IPS-20b (cell line): Measurements from ENCODE around the gene ARMC2.

Experiments used
- H3K27ac ChIP-seq: one replicate; pipeline ENCODE4 v1.5.1; 2013; ENCODE audit warnings: low read length
- H3K27me3 ChIP-seq: 2 replicates; pipeline ENCODE4 v1.6.1; 2013; ENCODE audit warnings: mild to moderate bottlenecking, low read length, inconsistent platforms; ENCODE audit not compliant: insufficient read depth
- H3K36me3 ChIP-seq: 2 replicates; pipeline ENCODE4 v1.6.1; 2013; ENCODE audit warnings: low read depth, mild to moderate bottlenecking, inconsistent platforms, low read length, moderate library complexity; ENCODE audit not compliant: insufficient read depth
- H3K4me1 ChIP-seq: 2 replicates; pipeline ENCODE4 v1.6.1; 2013; ENCODE audit warnings: mild to moderate bottlenecking, control low read depth, inconsistent platforms, low read length, moderate library complexity; ENCODE audit not compliant: insufficient read depth
- H3K4me3 ChIP-seq: 2 replicates; pipeline ENCODE4 v1.5.1; 2013; ENCODE audit warnings: mild to moderate bottlenecking, low read length, inconsistent platforms
- H3K9ac ChIP-seq: 2 replicates; pipeline ENCODE4 v1.6.1; 2013; ENCODE audit warnings: low read depth, mild to moderate bottlenecking, inconsistent platforms, low read length, moderate library complexity
- H3K9me3 ChIP-seq: 2 replicates; pipeline ENCODE4 v1.6.1; 2013; ENCODE audit warnings: mild to moderate bottlenecking, low read depth, low read length, inconsistent platforms; ENCODE audit not compliant: insufficient read depth

The ARMC2 gene

GRCh38 chr6:109000289-109000688, 152.1 kb downstream of the ARMC2 start:
- H3K27ac ChIP-seq, result no peak overlapping the region
- H3K27me3 ChIP-seq, result no peaks in the 10 kb centered on the region
- no peak overlapping the region for H3K4me3 ChIP-seq
- no peak overlapping the region for H3K9ac ChIP-seq
- peaks cover 34% of the 10 kb centered on the region for H3K36me3 ChIP-seq
- no peaks in the 10 kb centered on the region for H3K9me3 ChIP-seq
- no peaks in the 10 kb centered on the region for H3K4me1 ChIP-seq

- Histone ChIP-seq H3K4me1 (0 out of 2 replicates have a peak, but pooled peaks cover under 1% of the 10 kb centered on the region), H3K27ac (no peak overlapping the region), H3K36me3 (peaks cover 34% of the 10 kb centered on the region), H3K9ac (no peak overlapping the region), H3K27me3 (no peaks in the 10 kb centered on the region), H3K9me3 (no peaks in the 10 kb centered on the region), H3K4me3 (no peak overlapping the region)
Observed at GRCh38 chr6:109001291-109001894, 153.2 kb downstream of the ARMC2 start.

GRCh38 chr6:109002051-109002697, 154.0 kb downstream of the ARMC2 start:
- Histone ChIP-seq H3K27me3 (no peaks in the 10 kb centered on the region), H3K4me1 (peaks cover 8% of the 10 kb centered on the region; the same call in 1 of the 2 replicates), H3K4me3 (no peak overlapping the region), H3K27ac (no peak overlapping the region), H3K36me3 (peaks cover 34% of the 10 kb centered on the region), H3K9me3 (no peaks in the 10 kb centered on the region), H3K9ac (no peak overlapping the region)

GRCh38 chr6:109002882-109003281, 154.7 kb downstream of the ARMC2 start:
- Histone ChIP-seq H3K4me1 (peaks cover 9% of the 10 kb centered on the region; the same call in 1 of the 2 replicates), H3K4me3 (no peak overlapping the region)

GRCh38 chr6:109006818-109007217, 158.6 kb downstream of the ARMC2 start:
- Histone ChIP-seq H3K9me3 (no peaks in the 10 kb centered on the region), H3K9ac (0 out of 2 replicates have a peak overlapping the region, but pooled peaks have one; percentile 0), H3K27me3 (no peaks in the 10 kb centered on the region), H3K4me1 (peaks cover 9% of the 10 kb centered on the region; the same call in 1 of the 2 replicates), H3K27ac (no peak overlapping the region), H3K4me3 (peak overlapping the region; percentile 82; the same call in 1 of the 2 replicates), H3K36me3 (no peaks in the 10 kb centered on the region)

More at GRCh38 chr6:109002882-109003281, 154.7 kb downstream of the ARMC2 start:
- Histone ChIP-seq H3K27ac (no peak overlapping the region), H3K9me3 (no peaks in the 10 kb centered on the region), H3K36me3 (peaks cover 31% of the 10 kb centered on the region), H3K9ac (no peak overlapping the region), H3K27me3 (no peaks in the 10 kb centered on the region)

- Histone ChIP-seq H3K4me3 (peak overlapping the region; percentile 82), H3K27ac (no peak overlapping the region)
Observed at GRCh38 chr6:109007521-109007920, 159.3 kb downstream of the ARMC2 start.

GRCh38 chr6:109008054-109008453, 159.8 kb downstream of the ARMC2 start:
- Histone ChIP-seq H3K4me3 (peak overlapping the region; percentile 82), H3K4me1 (peaks cover 9% of the 10 kb centered on the region; the same call in 1 of the 2 replicates), H3K9ac (peak overlapping the region; percentile 46; the same call in 1 of the 2 replicates), H3K36me3 (no peaks in the 10 kb centered on the region), H3K27me3 (no peaks in the 10 kb centered on the region), H3K27ac (no peak overlapping the region), H3K9me3 (no peaks in the 10 kb centered on the region)

More at GRCh38 chr6:109007521-109007920, 159.3 kb downstream of the ARMC2 start:
- no peaks in the 10 kb centered on the region for H3K27me3 ChIP-seq
- H3K9me3 ChIP-seq, result no peaks in the 10 kb centered on the region
- H3K9ac ChIP-seq, result peak overlapping the region; percentile 46; the same call in 1 of the 2 replicates
- no peaks in the 10 kb centered on the region for H3K36me3 ChIP-seq
- peaks cover 9% of the 10 kb centered on the region; the same call in 1 of the 2 replicates for H3K4me1 ChIP-seq

GRCh38 chr6:109008537-109009235, 160.5 kb downstream of the ARMC2 start:
- Histone ChIP-seq H3K36me3 (no peaks in the 10 kb centered on the region), H3K9ac (peak overlapping the region; percentile 81), H3K9me3 (no peaks in the 10 kb centered on the region), H3K4me3 (peak overlapping the region; percentile 82), H3K27ac (no peak overlapping the region), H3K27me3 (no peaks in the 10 kb centered on the region), H3K4me1 (peaks cover 9% of the 10 kb centered on the region; the same call in 1 of the 2 replicates)

GRCh38 chr6:109009236-109009961, 161.2 kb downstream of the ARMC2 start:
- H3K36me3 ChIP-seq, result no peaks in the 10 kb centered on the region
- peak overlapping the region; percentile 81 for H3K9ac ChIP-seq
- no peaks in the 10 kb centered on the region for H3K27me3 ChIP-seq
- H3K27ac ChIP-seq, result no peak overlapping the region
- peak overlapping the region; percentile 82 for H3K4me3 ChIP-seq
- no peaks in the 10 kb centered on the region for H3K9me3 ChIP-seq
- peaks cover 9% of the 10 kb centered on the region; the same call in 1 of the 2 replicates for H3K4me1 ChIP-seq

- Histone ChIP-seq H3K4me3 (peak overlapping the region; percentile 82), H3K27me3 (no peaks in the 10 kb centered on the region), H3K4me1 (peaks cover 9% of the 10 kb centered on the region; the same call in 1 of the 2 replicates), H3K9me3 (no peaks in the 10 kb centered on the region), H3K36me3 (no peaks in the 10 kb centered on the region), H3K27ac (no peak overlapping the region), H3K9ac (peak overlapping the region; percentile 78; the same call in 1 of the 2 replicates)
Observed at GRCh38 chr6:109009962-109010704, 161.9 kb downstream of the ARMC2 start.
